Neural progenitor cell (in vitro differentiated cells): ENCODE measurements around the gene ZNF652. TPM values are rescaled to one million over a fixed set of nuclear protein-coding genes. Genes with fewer than 3 reads are reported as not detected.
"Not testable (repeated sequence)": the region's sequence is repeated elsewhere in the genome, so short reads cannot be mapped to it uniquely, and the experiment has no call there.

Experiments used
- DNase-seq: peaks from one replicate; pipeline ENCODE4 v3.0.0-alpha.2; 2016; ENCODE audit warnings: low spot score
- H2AFZ ChIP-seq: fragments of 200-600 bp; sonication (generic); replicated peaks from 2 replicates; pipeline ENCODE4 v1.6.1; 2016; ENCODE audit warnings: antibody characterized with exemption
- H3F3A ChIP-seq: fragments of 200-600 bp; sonication (generic); 2 replicates; pipeline ENCODE4 v1.6.1; 2016; ENCODE audit warnings: antibody characterized with exemption, low read depth
- H3K27ac ChIP-seq: fragments of 200-600 bp; sonication (generic); 2 replicates; pipeline ENCODE4 v1.5.1; 2016; ENCODE audit warnings: mild to moderate bottlenecking
- H3K27me3 ChIP-seq: fragments of 200-600 bp; sonication (generic); 2 replicates; pipeline ENCODE4 v1.6.1; 2016; ENCODE audit warnings: mild to moderate bottlenecking, moderate library complexity
- H3K36me3 ChIP-seq: fragments of 200-600 bp; sonication (generic); 2 replicates; pipeline ENCODE4 v1.5.1; 2016
- H3K4me1 ChIP-seq: fragments of 200-600 bp; sonication (generic); 2 replicates; pipeline ENCODE4 v1.6.1; 2016; ENCODE audit warnings: mixed run types
- H3K4me2 ChIP-seq: fragments of 200-600 bp; sonication (generic); 2 replicates; pipeline ENCODE4 v1.6.1; 2016
- H3K4me3 ChIP-seq: fragments of 200-600 bp; sonication (generic); 2 replicates; pipeline ENCODE4 v1.5.1; 2016
- H3K79me2 ChIP-seq: fragments of 200-600 bp; sonication (generic); 2 replicates; pipeline ENCODE4 v1.6.1; 2016; ENCODE audit warnings: low read depth
- H3K9ac ChIP-seq: fragments of 200-600 bp; sonication (generic); 2 replicates; pipeline ENCODE4 v1.6.1; 2016
- H3K9me3 ChIP-seq: fragments of 200-600 bp; sonication (generic); 2 replicates; pipeline ENCODE4 v1.5.1; 2016; ENCODE audit warnings: low read depth
- H4K20me1 ChIP-seq: fragments of 200-600 bp; sonication (generic); 2 replicates; pipeline ENCODE4 v1.6.1; 2016; ENCODE audit warnings: low read depth
- H3K27ac Mint-ChIP-seq: 3 replicates; pipeline ENCODE4 v1.8.0; 2021; ENCODE audit warnings: mixed read lengths
- H3K27me3 Mint-ChIP-seq: 2 replicates; pipeline ENCODE4 v1.8.0; 2022; ENCODE audit warnings: low read depth, mild to moderate bottlenecking, inconsistent platforms, moderate library complexity, mixed read lengths; ENCODE audit not compliant: insufficient read depth
- H3K36me3 Mint-ChIP-seq: 3 replicates; pipeline ENCODE4 v1.8.0; 2021; ENCODE audit warnings: mixed read lengths
- H3K4me1 Mint-ChIP-seq: 3 replicates; pipeline ENCODE4 v1.8.0; 2021; ENCODE audit warnings: mixed read lengths
- H3K4me3 Mint-ChIP-seq: 3 replicates; pipeline ENCODE4 v1.8.0; 2021; ENCODE audit warnings: mild to moderate bottlenecking, moderate library complexity, mixed read lengths
- H3K9me3 Mint-ChIP-seq: 3 replicates; pipeline ENCODE4 v1.8.0; 2020; ENCODE audit warnings: mixed read lengths
- CTCF ChIP-seq: fragments of 200-600 bp; sonication (generic); IDR thresholded peaks from 2 replicates; pipeline ENCODE4 v1.5.1; 2017; ENCODE audit warnings: antibody characterized with exemption, mild to moderate bottlenecking
- EZH2 ChIP-seq: fragments of 200-600 bp; sonication (generic); IDR thresholded peaks from 2 replicates; pipeline ENCODE4 v1.6.1; 2017; ENCODE audit warnings: antibody characterized with exemption, mild to moderate bottlenecking, moderate library complexity
- EZH2phosphoT487 ChIP-seq: fragments of 200-600 bp; sonication (generic); IDR thresholded peaks from 2 replicates; pipeline ENCODE4 v1.6.1; 2017; ENCODE audit warnings: antibody characterized with exemption
- total RNA-seq: library from RNA; depleted of rRNA; stranded (reverse); fragments of >200 nt; gene quantifications from 2 replicates; pipeline ENCODE4 v1.2.3, GENCODE V29; 2015; ENCODE audit warnings: low replicate concordance

The ZNF652 gene
- total RNA-seq, 1 donor from 2014 or later, result 55.7 TPM

- no peak overlapping the region for H3K4me2 ChIP-seq
- Mint-ChIP-seq H3K9me3 (no peaks in the 10 kb centered on the region), H3K27me3 (peaks cover 4% of the 10 kb centered on the region), H3K4me3 (no peak overlapping the region), H3K36me3 (no peaks in the 10 kb centered on the region), H3K4me1 (peaks cover 3% of the 10 kb centered on the region), H3K27ac (no peak overlapping the region)
- no peaks in the 10 kb centered on the region for H3K27me3 ChIP-seq
- H3K27ac ChIP-seq, result no peak overlapping the region
- H3K4me1 ChIP-seq, result no peaks in the 10 kb centered on the region
- no peaks in the 10 kb centered on the region for H4K20me1 ChIP-seq
- H3K79me2 ChIP-seq, result no peaks in the 10 kb centered on the region
- H3K9me3 ChIP-seq, result no peaks in the 10 kb centered on the region
- H3F3A ChIP-seq, result no peaks in the 10 kb centered on the region
- no peak overlapping the region for H2AFZ ChIP-seq
- no peak for TF ChIP-seq EZH2
- no peak overlapping the region for H3K9ac ChIP-seq
- no peak overlapping the region for H3K4me3 ChIP-seq
- no peak for DNase-seq
- no peaks in the 10 kb centered on the region for H3K36me3 ChIP-seq
Observed at GRCh38 chr17:49269356-49269755, 92.7 kb downstream of the ZNF652 start.

GRCh38 chr17:49267912-49268311 lies 94.1 kb downstream of the ZNF652 start:
- no peak overlapping the region for H3K4me3 ChIP-seq
- H3K27ac ChIP-seq, result no peak overlapping the region
- peaks cover 7% of the 10 kb centered on the region for H3K27me3 Mint-ChIP-seq
- H3K36me3 ChIP-seq, result no peaks in the 10 kb centered on the region
- H3K36me3 Mint-ChIP-seq, result no peaks in the 10 kb centered on the region
- no peak overlapping the region for H2AFZ ChIP-seq
- H3K9me3 ChIP-seq, result no peaks in the 10 kb centered on the region
- H3K9ac ChIP-seq, result no peak overlapping the region
- H3F3A ChIP-seq, result no peaks in the 10 kb centered on the region
- H3K4me3 Mint-ChIP-seq, result no peak overlapping the region
- peak overlapping the region; percentile 53 for H3K27ac Mint-ChIP-seq
- DNase-seq, result no peak
- no peak overlapping the region for H3K4me2 ChIP-seq
- no peaks in the 10 kb centered on the region for H3K27me3 ChIP-seq
- peaks cover 3% of the 10 kb centered on the region for H3K4me1 Mint-ChIP-seq
- H3K4me1 ChIP-seq, result no peaks in the 10 kb centered on the region
- TF ChIP-seq EZH2, result no peak
- no peak for TF ChIP-seq EZH2phosphoT487
- no peak for TF ChIP-seq CTCF
- H3K79me2 ChIP-seq, result no peaks in the 10 kb centered on the region
- no peaks in the 10 kb centered on the region for H4K20me1 ChIP-seq
- no peaks in the 10 kb centered on the region for H3K9me3 Mint-ChIP-seq

- H3K4me2 ChIP-seq, result no peak overlapping the region
- no peaks in the 10 kb centered on the region for H4K20me1 ChIP-seq
- H3K27ac ChIP-seq, result no peak overlapping the region
- H3K36me3 ChIP-seq, result no peaks in the 10 kb centered on the region
- no peaks in the 10 kb centered on the region for H3K9me3 ChIP-seq
- Mint-ChIP-seq H3K36me3 (no peaks in the 10 kb centered on the region), H3K27ac (no peak overlapping the region), H3K4me3 (no peak overlapping the region), H3K27me3 (peaks cover 7% of the 10 kb centered on the region), H3K4me1 (peaks cover 4% of the 10 kb centered on the region), H3K9me3 (no peaks in the 10 kb centered on the region)
- H3K4me3 ChIP-seq, result no peak overlapping the region
- no peak for DNase-seq
- no peak for TF ChIP-seq EZH2phosphoT487
- TF ChIP-seq CTCF, result no peak
- TF ChIP-seq EZH2, result no peak
- H2AFZ ChIP-seq, result no peak overlapping the region
- peaks cover 6% of the 10 kb centered on the region for H3K27me3 ChIP-seq
- peaks cover 1% of the 10 kb centered on the region for H3F3A ChIP-seq
- H3K79me2 ChIP-seq, result no peaks in the 10 kb centered on the region
- no peaks in the 10 kb centered on the region for H3K4me1 ChIP-seq
- no peak overlapping the region for H3K9ac ChIP-seq
Observed at GRCh38 chr17:49266233-49266632, 95.8 kb downstream of the ZNF652 start.

- not testable (repeated sequence) for H3K9ac ChIP-seq, H3K27me3 Mint-ChIP-seq, H3K36me3 ChIP-seq, DNase-seq, H3K27ac ChIP-seq, H3K9me3 ChIP-seq, H2AFZ ChIP-seq, H3K27ac Mint-ChIP-seq, H4K20me1 ChIP-seq, H3K4me3 ChIP-seq, H3K36me3 Mint-ChIP-seq, H3K4me1 ChIP-seq, H3K9me3 Mint-ChIP-seq, H3K4me2 ChIP-seq, H3K79me2 ChIP-seq
- peak; percentile 31 for TF ChIP-seq CTCF
- Histone ChIP-seq H3F3A (peaks cover 13% of the 10 kb centered on the region), H3K27me3 (peaks cover 30% of the 10 kb centered on the region)
- Mint-ChIP-seq H3K4me1 (peaks cover 10% of the 10 kb centered on the region), H3K4me3 (peak overlapping the region; percentile 81)
Observed at GRCh38 chr17:49261540-49261939, 100.5 kb downstream of the ZNF652 start.
